Measurements from ENCODE around the gene TXNDC11. TPM values are rescaled to one million over a fixed set of nuclear protein-coding genes. Genes with fewer than 3 reads are reported as not detected.
A peak's percentile ranks its signal among the peaks of the same experiment; 100 is the strongest.

The TXNDC11 gene
- total and polyA plus RNA-seq, 2 experiments from 2014 or later: 6.8 to 12.0 TPM

GRCh38 chr16:11671676-11672075 lies 71.0 kb downstream of the TXNDC11 start:
- Histone ChIP-seq H3K4me1 (ENCODE audit: insufficient read depth) (peaks cover 16% of the 10 kb centered on the region), H3K79me2 (replicated peaks; ENCODE audit: insufficient read depth) (peaks cover 57% of the 10 kb centered on the region), H3K9me2 (ENCODE audit: insufficient read depth) (no peaks in the 10 kb centered on the region), H3K4me3 (no peak overlapping the region), H2AFZ (no peak overlapping the region), H3K4me2 (no peak overlapping the region), H3F3A (replicated peaks; ENCODE audit: low read depth) (peaks cover 3% of the 10 kb centered on the region; the same call in 1 of the 2 replicates), H3K27me3 (ENCODE audit: insufficient read depth) (0 out of 2 replicates have a peak, but pooled peaks cover 3% of the 10 kb centered on the region), H3K27ac (ENCODE audit: low read depth) (peak overlapping the region; percentile 26; the same call in 1 of the 2 replicates), H4K20me1 (replicated peaks; ENCODE audit: insufficient read depth) (peaks cover 49% of the 10 kb centered on the region), H3K36me3 (ENCODE audit: insufficient read depth) (0 out of 2 replicates have a peak, but pooled peaks cover 4% of the 10 kb centered on the region)
- H3K4me1 Mint-ChIP-seq: peaks cover 50% of the 10 kb centered on the region
- DNase-seq (ENCODE audit: low spot score) (no peak), ATAC-seq (no peak)
- H3K9me3 Mint-ChIP-seq: no peaks in the 10 kb centered on the region
- peak overlapping the region; percentile 90; the same call in 1 of the 2 replicates for H3K27ac Mint-ChIP-seq
- TF ChIP-seq ZNF331 (CRISPR knock-in tag; IDR thresholded peaks at IDR 0.05; ENCODE audit: low read depth) (no peak), CTCF (conservative IDR thresholded peaks at IDR 0.05; ENCODE audit: low read depth in 2 of 2) (no peak), JUNB (IDR thresholded peaks at IDR 0.05; ENCODE audit: unreplicated experiment) (no peak), EZH2 (IDR thresholded peaks at IDR 0.05; ENCODE audit: low read depth, unreplicated experiment) (no peak), REST (IDR thresholded peaks at IDR 0.05; ENCODE audit: unreplicated experiment) (no peak), CREB1 (CRISPR knock-in tag; IDR thresholded peaks at IDR 0.05; ENCODE audit: low read depth) (no peak), EZH2phosphoT487 (IDR thresholded peaks at IDR 0.05; ENCODE audit: unreplicated experiment) (no peak), NANOG (IDR thresholded peaks at IDR 0.05; ENCODE audit: borderline replicate concordance) (no peak), ETS1 (IDR thresholded peaks at IDR 0.05) (no peak), ZNF462 (CRISPR knock-in tag; IDR thresholded peaks at IDR 0.05) (no peak), ZNF114 (CRISPR knock-in tag; IDR thresholded peaks at IDR 0.05) (no peak), POLR2AphosphoS5 (IDR thresholded peaks at IDR 0.05; ENCODE audit: low read depth) (no peak), STAT1 (IDR thresholded peaks at IDR 0.05; ENCODE audit: unreplicated experiment) (no peak)
- H3K27me3 Mint-ChIP-seq (ENCODE audit: insufficient read depth, low read depth, poor library complexity): peaks cover 17% of the 10 kb centered on the region
- H3K36me3 Mint-ChIP-seq (ENCODE audit: low read depth): peaks cover 4% of the 10 kb centered on the region
- H3K4me3 Mint-ChIP-seq: no peak overlapping the region
